K562 (cell line): Measurements from ENCODE around the gene MDC1. TPM values are rescaled to one million over a fixed set of nuclear protein-coding genes. Genes with fewer than 3 reads are reported as not detected.

Experiments used
- CREB5 ChIP-seq: fragments of 250-450 bp; sonication (Bioruptor Pico); IDR thresholded peaks from 2 replicates; pipeline ENCODE4 v1.5.0; 2020; ENCODE audit warnings: mild to moderate bottlenecking
- CTCF ChIP-seq, 3 experiments: IDR thresholded peaks in 2 of 3; conservative IDR thresholded peaks in 1 of 3; 2 replicates each; pipeline ENCODE4 v1.5.1; 2011 to 2012; ENCODE audit warnings: low read length in 3 of 3, mild to moderate bottlenecking in 3 of 3, control low read depth in 2 of 3, improper control_type of control experiment in 1 of 3, inconsistent platforms in 1 of 3, low read depth in 1 of 3, mixed read lengths in 1 of 3, moderate library complexity in 1 of 3; ENCODE audit not compliant: insufficient read depth in 2 of 3
- FIP1L1 ChIP-seq: fragments of 200-400 bp; formaldehyde crosslinking; IDR thresholded peaks from 2 replicates; pipeline ENCODE4 v1.6.1; 2018; ENCODE audit warnings: mild to moderate bottlenecking, low read depth, low read length; ENCODE audit not compliant: poor library complexity, severe bottlenecking
- JUND ChIP-seq, 2 experiments: IDR thresholded peaks; 2 replicates in 1 of 2; 3 replicates in 1 of 2; pipeline ENCODE4 v1.6.1; 2011; ENCODE audit warnings: borderline replicate concordance in 2 of 2, low read depth in 2 of 2, low read length in 2 of 2, improper control_type of control experiment in 1 of 2, missing biosample characterization in 1 of 2, missing genetic modification characterization in 1 of 2, missing genetic modification reagents in 1 of 2
- MBD2 ChIP-seq: sonication (generic); IDR thresholded peaks from 2 replicates; pipeline ENCODE4 v1.6.1; 2016; ENCODE audit warnings: low read depth, borderline replicate concordance
- MECOM ChIP-seq: fragments of 250-450 bp; sonication (Bioruptor Pico); IDR thresholded peaks from 2 replicates; pipeline ENCODE4 v1.8.0; 2022; ENCODE audit warnings: inconsistent platforms
- NBN ChIP-seq: fragments of 450-650 bp; IDR thresholded peaks from 2 replicates; pipeline ENCODE4 v1.6.1; 2016; ENCODE audit warnings: low read depth, mild to moderate bottlenecking
- NCOA1 ChIP-seq: fragments of 450-650 bp; IDR thresholded peaks from 2 replicates; pipeline ENCODE4 v1.6.1; 2016; ENCODE audit warnings: low read depth
- NR2F6 ChIP-seq: fragments of 450-650 bp; formaldehyde crosslinking; IDR thresholded peaks from 2 replicates; pipeline ENCODE4 v1.4.0; 2020; ENCODE audit warnings: mild to moderate bottlenecking
- PPARD ChIP-seq: fragments of 250-450 bp; sonication (Bioruptor Pico); IDR thresholded peaks from 2 replicates; pipeline ENCODE4 v1.8.0; 2022; ENCODE audit warnings: inconsistent platforms, mild to moderate bottlenecking, moderate library complexity
- RAD51 ChIP-seq: fragments of 450-650 bp; IDR thresholded peaks from 2 replicates; pipeline ENCODE4 v1.7.1; 2016; ENCODE audit warnings: low read depth, mild to moderate bottlenecking, borderline replicate concordance
- RBM17 ChIP-seq: fragments of 200-400 bp; formaldehyde crosslinking; IDR thresholded peaks from 2 replicates; pipeline ENCODE4 v1.6.1; 2017; ENCODE audit warnings: low read depth, mild to moderate bottlenecking, low read length, borderline replicate concordance
- RNF2 ChIP-seq: sonication (generic); IDR thresholded peaks from 2 replicates; pipeline ENCODE4 v1.6.1; 2016
- SNIP1 ChIP-seq: fragments of 450-650 bp; IDR thresholded peaks from 2 replicates; pipeline ENCODE4 v1.7.1; 2017; ENCODE audit warnings: low read depth, mild to moderate bottlenecking
- SREBF1 ChIP-seq: fragments of 150-350 bp; IDR thresholded peaks from 2 replicates; pipeline ENCODE4 v1.6.1; 2014; ENCODE audit warnings: antibody characterized with exemption, low read depth, low read length, borderline replicate concordance
- TCFL5 ChIP-seq: fragments of 250-450 bp; sonication (Bioruptor Pico); conservative IDR thresholded peaks from 2 replicates; pipeline ENCODE4 v1.6.1; 2021; ENCODE audit warnings: mild to moderate bottlenecking, moderate library complexity, matching md5 sums
- TOE1 ChIP-seq, 2 experiments: fragments of 450-650 bp in 1 of 2; sonication (generic) in 1 of 2; formaldehyde crosslinking in 1 of 2; IDR thresholded peaks; 2 replicates each; pipeline versions ENCODE4 v1.7.1 to v1.8.0; 2016 to 2022; ENCODE audit warnings: borderline replicate concordance in 2 of 2, mild to moderate bottlenecking in 2 of 2, antibody characterized with exemption in 1 of 2, inconsistent platforms in 1 of 2, low read depth in 1 of 2, missing genetic modification reagents in 1 of 2, moderate library complexity in 1 of 2
- ZBTB12 ChIP-seq: fragments of 250-450 bp; sonication (Bioruptor Pico); IDR thresholded peaks from 2 replicates; pipeline ENCODE4 v1.4.0; 2020
- ZNF12 ChIP-seq: sonication (generic); formaldehyde crosslinking; IDR thresholded peaks from 2 replicates; pipeline ENCODE4 v1.4.0; 2020; ENCODE audit warnings: mild to moderate bottlenecking, missing genetic modification reagents
- ZNF311 ChIP-seq: fragments of 250-450 bp; sonication (Bioruptor Pico); IDR thresholded peaks from 2 replicates; pipeline ENCODE4 v1.4.0; 2020; ENCODE audit warnings: mild to moderate bottlenecking, moderate library complexity
- ZNF347 ChIP-seq: fragments of 450-650 bp; formaldehyde crosslinking; IDR thresholded peaks from 2 replicates; pipeline ENCODE4 v1.4.0; 2020; ENCODE audit warnings: low read depth, mild to moderate bottlenecking, moderate library complexity
- ZNF445 ChIP-seq: fragments of 250-450 bp; sonication (Bioruptor Pico); IDR thresholded peaks from 2 replicates; pipeline ENCODE4 v1.4.0; 2020; ENCODE audit warnings: low read depth, mild to moderate bottlenecking, moderate library complexity
- ZNF764 ChIP-seq: fragments of 250-450 bp; sonication (Bioruptor Pico); IDR thresholded peaks from 2 replicates; pipeline ENCODE4 v1.4.0; 2020; ENCODE audit warnings: low read depth, mild to moderate bottlenecking, moderate library complexity
- ZNF766 ChIP-seq: fragments of 200-800 bp; sonication (Bioruptor generic); conservative IDR thresholded peaks from 2 replicates; pipeline ENCODE4 v1.6.1; 2016; ENCODE audit warnings: missing genetic modification characterization, missing compliant biosample characterization
- polyA plus RNA-seq, 8 experiments: library from polyadenylated mRNA; depleted of rRNA in 4 of 8; stranded (reverse) in 5 of 8; unstranded in 3 of 8; fragments of >200 nt; fragmentation: Nextera tagmentation in 2 of 8; fragmentation: Illumina TruSeq in 1 of 8; extraction: Ambion mirVana in 2 of 8; extraction: Trizol in 1 of 8; gene quantifications; 2 replicates each; pipeline versions ENCODE4 v1.2.1 to v1.2.3, GENCODE V29; 2011 to 2014; ENCODE audit warnings: inconsistent platforms in 1 of 8, missing spikeins in 1 of 8
- total RNA-seq, 7 experiments: library from RNA; depleted of rRNA in 6 of 7; stranded (reverse); fragments of >200 nt in 6 of 7; fragmentation: Illumina TruSeq in 2 of 7; extraction: Trizol in 2 of 7; gene quantifications; 2 replicates each; pipeline versions ENCODE4 v1.2.1 to v1.2.3, GENCODE V29; 2011 to 2021; ENCODE audit warnings: low replicate concordance in 1 of 7

The MDC1 gene
- total and polyA plus RNA-seq, 9 of the 15 experiments (the other 6 are each of a cell fraction or from before 2014, with no cell fraction given): 8.2 to 114 (median 20.0) TPM

- no peak for TF ChIP-seq NBN
- TF ChIP-seq ZNF766 (CRISPR knock-in tag): no peak
- no peak for TF ChIP-seq FIP1L1
- TF ChIP-seq NR2F6 (CRISPR knock-in tag): no peak
- TF ChIP-seq SREBF1: no peak
- TF ChIP-seq MECOM (CRISPR knock-in tag): no peak
- TF ChIP-seq RNF2: no peak
- TF ChIP-seq PPARD (CRISPR knock-in tag): no peak
- no peak for TF ChIP-seq SNIP1
- TF ChIP-seq RBM17: no peak
- no peak for TF ChIP-seq CREB5 (CRISPR knock-in tag)
- TF ChIP-seq NCOA1: no peak
- no peak for TF ChIP-seq RAD51
- TF ChIP-seq TCFL5: no peak
- peak; percentile 41 to 78 (median 65); a peak in 5 of 6 replicates for TF ChIP-seq CTCF (IDR thresholded peaks at IDR 0.05 in 2 of 3, conservative IDR thresholded peaks at IDR 0.05 in 1 of 3; ENCODE audit: insufficient read depth in 2 of 3, low read depth in 1 of 3, low read length in 3 of 3)
- peak; percentile 67; the same call in 1 of the 2 replicates for TF ChIP-seq ZNF12 (CRISPR knock-in tag)
- no peak for TF ChIP-seq ZNF764 (CRISPR knock-in tag)
- no peak for TF ChIP-seq ZBTB12 (CRISPR knock-in tag)
- no peak for TF ChIP-seq TOE1 (IDR thresholded peaks at IDR 0.05; ENCODE audit: borderline replicate concordance)
- no peak for TF ChIP-seq TOE1 (CRISPR knock-in tag; IDR thresholded peaks at IDR 0.05; ENCODE audit: borderline replicate concordance, low read depth)
- 0 out of 2 replicates have a peak, but pooled peaks have one; percentile 13 for TF ChIP-seq JUND (IDR thresholded peaks at IDR 0.05; ENCODE audit: borderline replicate concordance, low read depth, low read length)
- TF ChIP-seq JUND (tag; IDR thresholded peaks at IDR 0.05; ENCODE audit: borderline replicate concordance, low read depth, low read length): peak; percentile 4; the same call in 1 of the 3 replicates
- TF ChIP-seq MBD2: 0 out of 2 replicates have a peak, but pooled peaks have one; percentile 6
- no peak for TF ChIP-seq ZNF311
- TF ChIP-seq ZNF445: no peak
- no peak for TF ChIP-seq ZNF347
Observed at GRCh38 chr6:30685157-30686008, 31.7 kb downstream of the MDC1 start (continued).
